ENCODE data around the gene GTF3C2. TPM values are rescaled to one million over a fixed set of nuclear protein-coding genes. Genes with fewer than 3 reads are reported as not detected.

The GTF3C2 gene
- total and polyA plus RNA-seq, 2 of the 13 experiments (the other 11 are each of a cell fraction or from before 2014, with no cell fraction given): 77.5 to 130 TPM

GRCh38 chr2:27320958-27321543, 35.5 kb downstream of the GTF3C2 start (continued):
- TF ChIP-seq AKNA (CRISPR knock-in tag; IDR thresholded peaks at IDR 0.05; ENCODE audit: borderline replicate concordance) (no peak), ZSCAN12 (CRISPR knock-in tag; IDR thresholded peaks at IDR 0.05) (no peak), KDM3A (CRISPR knock-in tag; IDR thresholded peaks at IDR 0.05; ENCODE audit: low read depth) (peak; percentile 45; the same call in 1 of the 2 replicates), ARNTL (CRISPR knock-in tag; IDR thresholded peaks at IDR 0.05) (peak; percentile 76), CBX5 (CRISPR knock-in tag; IDR thresholded peaks at IDR 0.05; ENCODE audit: borderline replicate concordance) (peak; percentile 91; the same call in 1 of the 2 replicates), ZSCAN5A (CRISPR knock-in tag; IDR thresholded peaks at IDR 0.05; ENCODE audit: borderline replicate concordance) (no peak), ETV5 (CRISPR knock-in tag; IDR thresholded peaks at IDR 0.05; ENCODE audit: borderline replicate concordance) (peak; percentile 88; the same call in 1 of the 2 replicates), ISX (CRISPR knock-in tag; conservative IDR thresholded peaks at IDR 0.05) (no peak), ZNF564 (CRISPR knock-in tag; IDR thresholded peaks at IDR 0.05) (no peak), SRSF1 (optimal IDR thresholded peaks at IDR 0.05; ENCODE audit: low read depth, low read length) (no peak), SMC3 (IDR thresholded peaks at IDR 0.05; ENCODE audit: low read length) (peak; percentile 95), ESRRA (CRISPR knock-in tag; IDR thresholded peaks at IDR 0.05; ENCODE audit: low read depth) (no peak), ZNF101 (CRISPR knock-in tag; IDR thresholded peaks at IDR 0.05; ENCODE audit: borderline replicate concordance, low read depth) (no peak), YY1 (IDR thresholded peaks at IDR 0.05; ENCODE audit: insufficient read depth, insufficient replicate concordance, low read depth, low read length) (peak; percentile 77), SP2 (CRISPR knock-in tag; IDR thresholded peaks at IDR 0.05) (no peak), SRSF4 (IDR thresholded peaks at IDR 0.05; ENCODE audit: low read depth, low read length, poor library complexity, severe bottlenecking) (no peak), ZNF773 (CRISPR knock-in tag; IDR thresholded peaks at IDR 0.05; ENCODE audit: borderline replicate concordance) (no peak), ZNF256 (CRISPR knock-in tag; conservative IDR thresholded peaks at IDR 0.05) (no peak)
- TF ChIP-seq, protein P1, sequence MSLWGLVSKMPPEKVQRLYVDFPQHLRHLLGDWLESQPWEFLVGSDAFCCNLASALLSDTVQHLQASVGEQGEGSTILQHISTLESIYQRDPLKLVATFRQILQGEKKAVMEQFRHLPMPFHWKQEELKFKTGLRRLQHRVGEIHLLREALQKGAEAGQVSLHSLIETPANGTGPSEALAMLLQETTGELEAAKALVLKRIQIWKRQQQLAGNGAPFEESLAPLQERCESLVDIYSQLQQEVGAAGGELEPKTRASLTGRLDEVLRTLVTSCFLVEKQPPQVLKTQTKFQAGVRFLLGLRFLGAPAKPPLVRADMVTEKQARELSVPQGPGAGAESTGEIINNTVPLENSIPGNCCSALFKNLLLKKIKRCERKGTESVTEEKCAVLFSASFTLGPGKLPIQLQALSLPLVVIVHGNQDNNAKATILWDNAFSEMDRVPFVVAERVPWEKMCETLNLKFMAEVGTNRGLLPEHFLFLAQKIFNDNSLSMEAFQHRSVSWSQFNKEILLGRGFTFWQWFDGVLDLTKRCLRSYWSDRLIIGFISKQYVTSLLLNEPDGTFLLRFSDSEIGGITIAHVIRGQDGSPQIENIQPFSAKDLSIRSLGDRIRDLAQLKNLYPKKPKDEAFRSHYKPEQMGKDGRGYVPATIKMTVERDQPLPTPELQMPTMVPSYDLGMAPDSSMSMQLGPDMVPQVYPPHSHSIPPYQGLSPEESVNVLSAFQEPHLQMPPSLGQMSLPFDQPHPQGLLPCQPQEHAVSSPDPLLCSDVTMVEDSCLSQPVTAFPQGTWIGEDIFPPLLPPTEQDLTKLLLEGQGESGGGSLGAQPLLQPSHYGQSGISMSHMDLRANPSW (CRISPR knock-in tag; IDR thresholded peaks at IDR 0.05; ENCODE audit: borderline replicate concordance): peak; percentile 41; the same call in 1 of the 2 replicates
- TF ChIP-seq, protein P2, sequence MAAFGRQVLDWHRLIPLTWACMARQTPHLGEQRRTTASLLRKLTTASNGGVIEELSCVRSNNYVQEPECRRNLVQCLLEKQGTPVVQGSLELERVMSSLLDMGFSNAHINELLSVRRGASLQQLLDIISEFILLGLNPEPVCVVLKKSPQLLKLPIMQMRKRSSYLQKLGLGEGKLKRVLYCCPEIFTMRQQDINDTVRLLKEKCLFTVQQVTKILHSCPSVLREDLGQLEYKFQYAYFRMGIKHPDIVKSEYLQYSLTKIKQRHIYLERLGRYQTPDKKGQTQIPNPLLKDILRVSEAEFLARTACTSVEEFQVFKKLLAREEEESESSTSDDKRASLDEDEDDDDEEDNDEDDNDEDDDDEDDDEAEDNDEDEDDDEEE (CRISPR knock-in tag; IDR thresholded peaks at IDR 0.05): no peak
